Forelimb muscle (tissue), 1 donor: ENCODE data around the gene RBBP7. TPM values are rescaled to one million over a fixed set of nuclear protein-coding genes. Genes with fewer than 3 reads are reported as not detected.
"Not testable (repeated sequence)": the region's sequence is repeated elsewhere in the genome, so short reads cannot be mapped to it uniquely, and the experiment has no call there.

ENCODE experiments used
- DNase-seq: peaks from one replicate; pipeline ENCODE4 v3.0.0-alpha.2; 2013; ENCODE audit warnings: low read depth
- polyA plus RNA-seq: library from polyadenylated mRNA; unstranded; fragments of 120-200 nt; gene quantifications from one replicate; pipeline ENCODE4 v1.2.1, GENCODE V29; 2013; ENCODE audit not compliant: insufficient read length

The RBBP7 gene
- polyA plus RNA-seq, 1 donor = 165 TPM

GRCh38 chrX:16867947-16868346 is 2.2 kb downstream of the RBBP7 start:
- no peak for DNase-seq

- DNase-seq = no peak
Measured at GRCh38 chrX:16862829-16863228, 7.3 kb downstream of the RBBP7 start.

- no peak for DNase-seq
Measured at GRCh38 chrX:16856744-16857143, 13.4 kb downstream of the RBBP7 start.

- DNase-seq = not testable (repeated sequence)
Measured at GRCh38 chrX:16856076-16856404, 14.1 kb downstream of the RBBP7 start.

- DNase-seq = no peak
Measured at GRCh38 chrX:16855363-16856075, 14.6 kb downstream of the RBBP7 start.

GRCh38 chrX:16853537-16853936 is 16.6 kb downstream of the RBBP7 start:
- no peak for DNase-seq

GRCh38 chrX:16852617-16853179 is 17.5 kb downstream of the RBBP7 start:
- DNase-seq = no peak

- DNase-seq = no peak
Measured at GRCh38 chrX:16851827-16852226, 18.3 kb downstream of the RBBP7 start.

GRCh38 chrX:16851421-16851820 is 18.7 kb downstream of the RBBP7 start:
- no peak for DNase-seq

GRCh38 chrX:16848541-16848940 is 21.6 kb downstream of the RBBP7 start:
- no peak for DNase-seq

GRCh38 chrX:16845686-16846085 is 24.5 kb downstream of the RBBP7 start:
- no peak for DNase-seq

GRCh38 chrX:16843208-16843909 is 26.8 kb downstream of the RBBP7 start:
- DNase-seq = no peak

- no peak for DNase-seq
Measured at GRCh38 chrX:16842684-16843083, 27.5 kb downstream of the RBBP7 start.

- no peak for DNase-seq
Measured at GRCh38 chrX:16839852-16840460, 30.2 kb downstream of the RBBP7 start.

GRCh38 chrX:16839219-16839851 is 30.8 kb downstream of the RBBP7 start:
- no peak for DNase-seq

- DNase-seq = no peak
Measured at GRCh38 chrX:16838202-16839066, 31.7 kb downstream of the RBBP7 start.

- no peak for DNase-seq
Measured at GRCh38 chrX:16836371-16836770, 33.8 kb downstream of the RBBP7 start.

GRCh38 chrX:16834806-16835205 is 35.4 kb downstream of the RBBP7 start:
- DNase-seq = no peak

- DNase-seq = no peak
Measured at GRCh38 chrX:16832301-16832700, 37.9 kb downstream of the RBBP7 start.

- peak; percentile 22 for DNase-seq
Measured at GRCh38 chrX:16828124-16828908, 41.8 kb downstream of the RBBP7 start.
